GM12874 (cell line): ENCODE results near the gene ADD3.

Source experiments
- CTCF ChIP-seq: IDR thresholded peaks from 2 replicates; pipeline ENCODE4 v1.5.1; 2011; ENCODE audit warnings: low read depth, mild to moderate bottlenecking, control low read depth, low read length, moderate library complexity; ENCODE audit not compliant: insufficient read depth

The ADD3 gene

GRCh38 chr10:110158051-110159005 lies 150.5 kb downstream of the ADD3 start:
- TF ChIP-seq CTCF: no peak

- TF ChIP-seq CTCF: no peak
Observed at GRCh38 chr10:110160081-110160480, 152.3 kb downstream of the ADD3 start.

- no peak for TF ChIP-seq CTCF
Observed at GRCh38 chr10:110160522-110160921, 152.7 kb downstream of the ADD3 start.

GRCh38 chr10:110162741-110163145 lies 155.0 kb downstream of the ADD3 start:
- no peak for TF ChIP-seq CTCF

- TF ChIP-seq CTCF: no peak
Observed at GRCh38 chr10:110163192-110163773, 155.5 kb downstream of the ADD3 start.

- TF ChIP-seq CTCF: no peak
Observed at GRCh38 chr10:110163841-110164240, 156.1 kb downstream of the ADD3 start.

- TF ChIP-seq CTCF: no peak
Observed at GRCh38 chr10:110165239-110165638, 157.5 kb downstream of the ADD3 start.
